Measurements from ENCODE around the gene ITGBL1.

Gene ITGBL1

GRCh38 chr13:101752432-101752831 lies 300.0 kb downstream of the ITGBL1 start:
- Histone ChIP-seq H3K27me3 (replicated peaks; ENCODE audit: insufficient read depth, low read length) (no peaks in the 10 kb centered on the region), H4K20me1 (ENCODE audit: insufficient read depth, low read length) (no peaks in the 10 kb centered on the region), H3K36me3 (replicated peaks; ENCODE audit: insufficient read depth, low read length) (no peaks in the 10 kb centered on the region; the same call in 1 of the 2 replicates), H3K9me2 (replicated peaks; ENCODE audit: insufficient read depth, low read length) (no peaks in the 10 kb centered on the region), H3K9me3 (replicated peaks; ENCODE audit: insufficient read depth, low read length) (no peaks in the 10 kb centered on the region), H2AFZ (ENCODE audit: low read length) (no peak overlapping the region), H3K79me2 (ENCODE audit: low read length) (no peaks in the 10 kb centered on the region), H3K4me1 (ENCODE audit: low read length) (no peaks in the 10 kb centered on the region), H3K4me3 (ENCODE audit: low read length) (no peak overlapping the region), H3K4me2 (ENCODE audit: low read depth, low read length) (no peak overlapping the region), H3K27ac (ENCODE audit: low read length) (no peak overlapping the region), H3F3A (ENCODE audit: insufficient read depth, low read length) (no peaks in the 10 kb centered on the region), H3K9ac (ENCODE audit: low read length) (no peak overlapping the region)
- no peak for DNase-seq
- TF ChIP-seq EZH2phosphoT487 (IDR thresholded peaks at IDR 0.05; ENCODE audit: low read length): no peak
- no peak for TF ChIP-seq CTCF (IDR thresholded peaks at IDR 0.05; ENCODE audit: low read length)
- no peak for TF ChIP-seq EZH2 (optimal IDR thresholded peaks at IDR 0.05; ENCODE audit: low read depth, low read length)

DNA sequence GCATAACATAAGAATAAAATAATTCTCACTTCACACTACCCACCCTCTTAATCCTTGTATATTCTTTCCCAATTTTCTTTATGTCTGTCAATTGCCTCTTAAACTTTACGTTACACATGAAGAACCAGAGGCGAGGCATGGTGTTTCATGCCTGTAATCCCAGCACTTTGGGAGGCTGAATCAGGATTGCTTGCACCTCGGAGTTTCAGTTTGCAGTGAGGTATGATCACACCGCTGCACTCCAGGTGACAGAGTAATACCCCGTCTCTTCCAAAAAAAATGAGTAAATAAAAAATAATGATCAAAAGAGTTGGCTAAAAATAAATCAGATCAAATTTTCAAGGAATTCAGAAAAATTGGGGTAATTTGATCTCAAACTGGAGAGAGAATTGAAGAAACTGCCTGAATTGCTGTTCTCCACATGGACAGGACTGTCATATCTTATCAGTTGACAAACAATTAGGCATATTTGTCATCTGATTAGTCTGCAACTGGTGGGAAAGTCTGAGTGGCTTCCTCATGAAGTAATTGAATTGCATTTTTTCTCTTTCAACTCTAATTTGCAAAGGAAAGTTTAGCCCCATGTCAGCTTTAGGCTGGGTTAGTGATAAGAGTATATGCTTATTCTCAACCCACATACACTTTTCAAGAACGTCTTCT lies 302.9 kb downstream of the ITGBL1 start:
- TF ChIP-seq CTCF (IDR thresholded peaks at IDR 0.05; ENCODE audit: low read length): no peak
- no peak for TF ChIP-seq EZH2 (optimal IDR thresholded peaks at IDR 0.05; ENCODE audit: low read depth, low read length)
- TF ChIP-seq EZH2phosphoT487 (IDR thresholded peaks at IDR 0.05; ENCODE audit: low read length): no peak
- H3K9ac ChIP-seq (ENCODE audit: low read length): no peak overlapping the region
- no peaks in the 10 kb centered on the region for H3K79me2 ChIP-seq (ENCODE audit: low read length)
- H3K27ac ChIP-seq (ENCODE audit: low read length): no peak overlapping the region
- H3K36me3 ChIP-seq (replicated peaks; ENCODE audit: insufficient read depth, low read length): no peaks in the 10 kb centered on the region; the same call in 1 of the 2 replicates
- no peak overlapping the region for H3K4me3 ChIP-seq (ENCODE audit: low read length)
- no peak overlapping the region for H3K4me2 ChIP-seq (ENCODE audit: low read depth, low read length)
- no peaks in the 10 kb centered on the region for H3K27me3 ChIP-seq (replicated peaks; ENCODE audit: insufficient read depth, low read length)
- H2AFZ ChIP-seq (ENCODE audit: low read length): no peak overlapping the region
- H3K4me1 ChIP-seq (ENCODE audit: low read length): no peaks in the 10 kb centered on the region
- DNase-seq: no peak
- no peaks in the 10 kb centered on the region for H4K20me1 ChIP-seq (ENCODE audit: insufficient read depth, low read length)
- no peaks in the 10 kb centered on the region for H3F3A ChIP-seq (ENCODE audit: insufficient read depth, low read length)
- no peaks in the 10 kb centered on the region for H3K9me3 ChIP-seq (replicated peaks; ENCODE audit: insufficient read depth, low read length)
- no peaks in the 10 kb centered on the region for H3K9me2 ChIP-seq (replicated peaks; ENCODE audit: insufficient read depth, low read length)

- Histone ChIP-seq H3F3A (ENCODE audit: insufficient read depth, low read length) (no peaks in the 10 kb centered on the region), H3K9me3 (replicated peaks; ENCODE audit: insufficient read depth, low read length) (no peaks in the 10 kb centered on the region), H3K4me2 (ENCODE audit: low read depth, low read length) (no peak overlapping the region), H3K4me3 (ENCODE audit: low read length) (no peak overlapping the region), H3K9ac (ENCODE audit: low read length) (no peak overlapping the region), H3K27me3 (replicated peaks; ENCODE audit: insufficient read depth, low read length) (no peaks in the 10 kb centered on the region), H2AFZ (ENCODE audit: low read length) (no peak overlapping the region), H3K4me1 (ENCODE audit: low read length) (no peaks in the 10 kb centered on the region), H3K79me2 (ENCODE audit: low read length) (no peaks in the 10 kb centered on the region), H3K27ac (ENCODE audit: low read length) (no peak overlapping the region), H4K20me1 (ENCODE audit: insufficient read depth, low read length) (no peaks in the 10 kb centered on the region), H3K9me2 (replicated peaks; ENCODE audit: insufficient read depth, low read length) (no peaks in the 10 kb centered on the region), H3K36me3 (replicated peaks; ENCODE audit: insufficient read depth, low read length) (no peaks in the 10 kb centered on the region; the same call in 1 of the 2 replicates)
- TF ChIP-seq EZH2 (optimal IDR thresholded peaks at IDR 0.05; ENCODE audit: low read depth, low read length) (no peak), CTCF (IDR thresholded peaks at IDR 0.05; ENCODE audit: low read length) (peak; percentile 51), EZH2phosphoT487 (IDR thresholded peaks at IDR 0.05; ENCODE audit: low read length) (no peak)
- peak; percentile 49 for DNase-seq
These were observed 305.1 kb downstream of the ITGBL1 start for GRCh38 chr13:101757446-101758039.

All from MM.1S (cell line).